Activated CD8-positive, alpha-beta memory T cell treated with anti-CD3 and anti-CD28 coated beads, Interleukin-2, amount 50 U/mL, for 1 hour (primary cell): Measurements from ENCODE around the gene PCDHGB5.
"Not testable (repeated sequence)": the region's sequence is repeated elsewhere in the genome, so short reads cannot be mapped to it uniquely, and the experiment has no call there.

ENCODE experiments used
- DNase-seq: peaks from one replicate; pipeline ENCODE4 v3.0.0-alpha.2; 2020; ENCODE audit errors: extremely low read depth

Gene PCDHGB5

DNA sequence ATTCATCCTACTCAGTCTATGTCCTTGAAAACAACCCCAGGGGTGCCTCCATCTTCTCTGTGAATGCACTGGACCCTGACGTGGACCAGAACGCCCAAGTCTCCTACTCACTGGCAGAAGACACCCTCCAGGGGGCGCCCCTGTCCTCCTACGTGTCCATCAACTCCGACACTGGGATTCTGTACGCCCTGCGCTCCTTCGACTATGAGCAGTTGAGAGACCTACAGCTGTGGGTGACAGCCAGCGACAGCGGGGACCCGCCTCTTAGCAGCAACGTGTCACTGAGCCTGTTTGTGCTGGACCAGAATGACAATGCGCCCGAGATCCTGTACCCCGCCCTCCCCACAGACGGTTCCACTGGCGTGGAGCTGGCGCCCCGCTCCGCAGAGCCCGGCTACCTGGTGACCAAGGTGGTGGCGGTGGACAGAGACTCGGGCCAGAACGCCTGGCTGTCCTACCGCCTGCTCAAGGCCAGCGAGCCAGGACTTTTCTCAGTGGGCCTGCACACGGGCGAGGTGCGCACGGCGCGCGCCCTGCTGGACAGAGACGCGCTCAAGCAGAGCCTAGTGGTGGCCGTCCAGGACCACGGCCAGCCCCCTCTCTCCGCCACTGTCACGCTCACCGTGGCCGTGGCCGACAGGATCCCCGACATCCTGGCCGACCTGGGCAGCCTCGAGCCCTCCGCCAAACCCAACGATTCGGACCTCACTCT, 22.1 kb upstream of the PCDHGB5 start:
- DNase-seq: not testable (repeated sequence)

DNA sequence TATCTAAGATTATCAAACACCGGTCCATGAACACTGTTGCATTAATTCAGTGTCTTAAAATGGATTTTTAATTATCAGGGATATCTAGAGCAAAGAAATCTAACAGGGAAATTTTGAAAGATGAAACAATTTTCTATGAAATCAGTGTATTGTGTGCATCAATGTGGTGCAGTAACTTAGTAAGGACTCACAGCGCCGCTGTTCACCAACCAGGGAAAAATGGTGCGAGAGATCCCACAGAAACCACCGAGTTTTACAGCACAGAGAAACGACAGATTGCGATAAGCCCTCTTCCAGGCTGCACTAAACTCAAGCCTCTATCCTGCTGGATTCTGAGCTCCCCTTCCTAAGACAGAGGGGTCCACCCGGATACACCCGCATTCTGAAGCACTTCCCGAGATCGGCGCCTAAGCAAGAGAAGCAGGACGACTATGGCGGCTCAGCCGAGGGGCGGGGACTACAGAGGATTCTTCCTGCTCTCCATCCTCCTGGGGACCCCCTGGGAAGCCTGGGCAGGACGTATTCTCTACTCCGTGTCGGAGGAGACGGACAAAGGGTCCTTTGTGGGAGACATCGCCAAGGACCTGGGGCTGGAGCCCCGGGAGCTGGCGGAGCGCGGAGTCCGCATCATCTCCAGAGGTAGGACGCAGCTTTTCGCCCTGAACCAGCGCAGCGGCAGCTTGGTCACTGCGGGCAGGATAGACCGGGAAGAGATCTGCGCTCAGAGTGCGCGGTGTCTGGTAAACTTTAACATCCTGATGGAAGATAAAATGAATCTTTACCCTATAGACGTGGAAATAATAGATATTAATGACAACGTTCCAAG, 15.1 kb upstream of the PCDHGB5 start, which contains the start of gene PCDHGA7:
PCDHGA7 (plus strand) TSS at position 274 of the 826 bp plus-strand sequence; CDS start at position 432, 158 bp downstream.
- no peak for DNase-seq

DNA sequence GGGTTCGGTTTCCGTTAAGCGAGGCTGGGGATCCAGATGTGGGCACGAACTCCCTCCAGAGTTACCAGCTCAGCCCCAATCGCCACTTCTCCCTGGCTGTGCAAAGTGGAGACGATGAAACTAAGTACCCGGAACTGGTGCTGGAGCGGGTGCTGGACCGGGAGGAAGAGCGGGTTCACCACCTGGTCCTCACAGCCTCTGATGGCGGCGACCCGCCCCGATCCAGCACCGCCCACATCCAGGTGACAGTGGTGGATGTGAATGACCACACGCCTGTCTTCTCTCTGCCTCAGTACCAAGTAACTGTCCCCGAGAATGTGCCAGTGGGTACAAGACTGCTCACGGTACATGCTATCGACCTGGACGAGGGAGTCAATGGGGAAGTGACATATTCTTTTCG, 14.4 kb upstream of the PCDHGB5 start:
- DNase-seq: no peak

DNA sequence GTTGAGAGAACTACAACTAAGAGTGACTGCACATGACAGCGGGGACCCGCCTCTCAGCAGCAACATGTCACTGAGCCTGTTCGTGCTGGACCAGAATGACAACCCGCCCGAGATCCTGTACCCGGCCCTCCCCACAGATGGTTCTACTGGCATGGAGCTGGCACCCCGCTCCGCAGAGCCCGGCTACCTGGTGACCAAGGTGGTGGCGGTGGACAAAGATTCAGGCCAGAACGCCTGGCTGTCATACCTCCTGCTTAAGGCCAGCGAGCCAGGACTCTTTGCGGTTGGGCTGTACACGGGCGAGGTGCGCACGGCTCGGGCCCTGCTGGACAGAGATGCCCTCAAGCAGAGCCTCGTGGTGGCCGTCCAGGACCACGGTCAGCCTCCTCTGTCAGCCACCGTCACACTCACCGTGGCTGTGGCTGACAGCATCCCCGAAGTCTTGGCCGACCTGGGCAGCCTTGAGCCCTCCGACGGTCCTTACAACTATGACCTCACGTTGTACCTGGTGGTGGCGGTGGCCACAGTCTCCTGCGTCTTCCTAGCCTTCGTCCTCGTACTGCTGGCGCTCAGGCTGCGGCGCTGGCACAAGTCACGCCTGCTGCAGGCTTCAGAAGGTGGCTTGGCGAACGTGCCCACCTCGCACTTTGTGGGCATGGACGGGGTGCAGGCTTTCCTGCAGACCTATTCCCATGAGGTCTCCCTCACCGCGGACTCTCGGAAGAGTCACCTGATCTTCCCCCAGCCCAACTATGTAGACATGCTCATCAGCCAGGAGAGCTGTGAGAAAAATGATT, 13.1 kb upstream of the PCDHGB5 start:
- no peak for DNase-seq

DNA sequence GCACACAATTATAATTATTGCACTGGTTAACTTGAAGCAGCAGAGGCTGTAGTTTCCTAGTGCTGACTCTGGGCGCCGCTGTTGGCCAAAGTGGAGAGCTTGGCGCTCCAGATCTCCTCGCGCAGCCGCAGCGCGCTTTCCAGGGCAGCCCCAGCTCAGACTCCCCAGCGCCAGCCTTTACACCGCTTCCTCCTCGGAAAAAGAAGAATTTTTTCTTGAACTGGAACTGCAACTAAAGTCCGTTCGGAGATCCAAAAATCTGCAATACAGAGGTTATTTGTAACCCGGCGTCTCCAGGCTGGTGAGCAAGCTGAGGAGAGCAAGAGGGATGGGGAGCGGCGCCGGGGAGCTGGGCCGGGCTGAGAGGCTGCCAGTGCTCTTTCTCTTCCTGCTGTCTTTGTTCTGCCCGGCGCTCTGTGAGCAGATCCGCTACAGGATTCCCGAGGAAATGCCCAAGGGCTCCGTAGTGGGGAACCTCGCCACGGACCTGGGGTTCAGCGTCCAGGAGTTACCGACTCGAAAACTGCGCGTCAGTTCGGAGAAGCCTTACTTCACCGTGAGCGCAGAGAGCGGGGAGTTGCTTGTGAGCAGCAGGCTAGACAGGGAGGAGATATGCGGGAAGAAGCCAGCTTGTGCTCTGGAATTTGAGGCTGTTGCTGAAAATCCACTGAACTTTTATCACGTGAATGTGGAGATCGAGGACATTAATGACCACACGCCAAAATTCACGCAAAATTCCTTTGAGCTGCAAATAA, 10.0 kb upstream of the PCDHGB5 start, which contains the start of gene PCDHGB4:
PCDHGB4 (plus strand) TSS at position 142 of the 755 bp plus-strand sequence; CDS start at position 329, 187 bp downstream.
- not testable (repeated sequence) for DNase-seq

DNA sequence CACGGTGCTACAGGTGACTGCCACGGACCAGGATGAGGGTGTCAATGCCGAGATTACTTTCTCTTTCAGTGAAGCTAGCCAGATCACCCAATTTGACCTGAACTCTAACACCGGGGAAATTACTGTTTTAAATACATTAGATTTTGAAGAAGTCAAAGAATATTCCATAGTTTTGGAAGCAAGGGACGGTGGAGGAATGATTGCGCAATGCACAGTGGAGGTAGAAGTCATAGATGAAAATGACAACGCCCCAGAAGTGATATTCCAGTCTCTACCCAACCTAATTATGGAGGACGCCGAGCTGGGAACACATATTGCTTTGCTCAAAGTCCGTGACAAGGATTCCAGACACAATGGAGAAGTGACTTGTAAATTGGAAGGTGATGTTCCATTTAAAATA, 9.1 kb upstream of the PCDHGB5 start:
- no peak for DNase-seq

DNA sequence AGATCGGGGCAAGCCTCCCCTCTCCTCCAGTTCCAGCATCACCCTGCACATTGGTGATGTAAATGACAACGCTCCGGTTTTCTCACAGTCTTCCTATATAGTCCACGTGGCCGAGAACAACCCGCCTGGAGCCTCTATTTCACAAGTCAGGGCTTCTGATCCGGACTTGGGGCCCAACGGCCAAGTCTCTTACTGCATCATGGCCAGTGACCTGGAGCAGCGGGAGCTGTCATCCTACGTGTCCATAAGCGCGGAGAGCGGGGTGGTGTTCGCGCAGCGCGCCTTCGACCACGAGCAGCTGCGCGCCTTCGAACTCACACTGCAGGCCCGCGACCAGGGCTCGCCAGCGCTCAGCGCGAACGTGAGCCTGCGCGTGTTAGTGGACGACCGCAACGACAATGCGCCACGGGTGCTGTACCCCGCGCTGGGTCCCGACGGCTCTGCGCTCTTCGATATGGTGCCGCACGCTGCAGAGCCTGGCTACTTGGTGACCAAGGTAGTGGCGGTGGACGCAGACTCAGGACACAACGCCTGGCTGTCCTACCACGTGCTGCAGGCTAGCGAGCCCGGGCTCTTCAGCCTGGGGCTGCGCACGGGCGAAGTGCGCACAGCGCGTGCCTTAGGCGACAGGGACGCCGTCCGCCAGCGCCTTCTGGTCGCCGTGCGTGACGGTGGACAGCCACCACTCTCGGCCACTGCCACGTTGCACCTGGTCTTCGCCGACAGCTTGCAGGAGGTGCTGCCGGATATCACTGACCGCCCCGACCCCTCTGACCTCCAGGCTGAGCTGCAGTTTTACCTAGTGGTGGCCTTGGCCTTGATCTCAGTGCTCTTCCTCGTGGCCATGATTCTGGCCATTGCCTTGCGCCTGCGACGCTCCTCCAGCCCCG, 8.3 kb upstream of the PCDHGB5 start:
- DNase-seq: no peak

DNA sequence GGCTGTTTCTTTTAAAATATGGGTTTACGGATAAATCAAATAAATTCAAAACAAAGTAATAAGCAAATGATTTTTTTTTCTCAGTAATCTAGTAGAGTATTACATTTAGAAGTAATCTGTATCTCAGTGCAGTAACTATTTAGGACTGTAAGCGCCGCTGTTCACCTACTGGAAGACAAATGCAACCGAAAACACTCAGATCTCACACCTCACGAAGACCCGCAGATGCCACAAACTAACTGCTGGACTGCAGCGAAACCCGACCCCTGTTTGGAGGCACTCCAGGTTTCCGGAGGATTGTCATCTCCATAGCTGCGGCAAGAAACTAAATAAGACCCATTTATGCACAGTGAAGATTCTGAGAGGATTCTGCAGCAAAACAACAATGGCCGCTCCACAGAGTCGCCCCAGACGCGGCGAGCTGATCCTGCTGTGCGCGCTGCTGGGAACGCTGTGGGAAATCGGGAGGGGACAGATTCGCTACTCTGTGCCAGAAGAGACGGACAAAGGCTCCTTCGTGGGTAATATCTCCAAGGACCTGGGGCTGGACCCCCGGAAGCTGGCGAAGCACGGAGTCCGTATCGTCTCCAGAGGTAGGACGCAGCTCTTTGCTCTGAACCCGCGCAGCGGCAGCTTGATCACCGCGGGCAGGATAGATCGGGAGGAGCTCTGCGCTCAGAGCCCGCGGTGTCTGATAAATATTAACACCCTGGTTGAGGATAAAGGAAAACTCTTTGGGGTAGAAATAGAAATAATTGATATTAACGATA, 5.1 kb upstream of the PCDHGB5 start, which contains the start of gene PCDHGA8:
PCDHGA8 (plus strand) TSS at position 205 of the 770 bp plus-strand sequence; CDS start at position 386, 181 bp downstream.
- no peak for DNase-seq

DNA sequence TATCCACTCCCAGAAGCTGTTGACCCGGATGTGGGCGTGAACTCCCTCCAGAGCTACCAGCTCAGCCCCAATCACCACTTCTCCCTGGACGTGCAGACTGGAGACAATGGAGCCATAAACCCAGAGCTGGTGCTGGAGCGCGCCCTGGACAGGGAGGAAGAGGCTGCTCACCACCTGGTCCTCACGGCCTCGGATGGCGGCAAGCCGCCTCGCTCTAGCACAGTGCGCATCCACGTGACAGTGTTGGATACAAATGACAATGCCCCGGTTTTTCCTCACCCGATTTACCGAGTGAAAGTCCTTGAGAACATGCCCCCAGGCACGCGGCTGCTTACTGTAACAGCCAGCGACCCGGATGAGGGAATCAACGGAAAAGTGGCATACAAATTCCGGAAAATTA, 4.5 kb upstream of the PCDHGB5 start:
- DNase-seq: no peak

DNA sequence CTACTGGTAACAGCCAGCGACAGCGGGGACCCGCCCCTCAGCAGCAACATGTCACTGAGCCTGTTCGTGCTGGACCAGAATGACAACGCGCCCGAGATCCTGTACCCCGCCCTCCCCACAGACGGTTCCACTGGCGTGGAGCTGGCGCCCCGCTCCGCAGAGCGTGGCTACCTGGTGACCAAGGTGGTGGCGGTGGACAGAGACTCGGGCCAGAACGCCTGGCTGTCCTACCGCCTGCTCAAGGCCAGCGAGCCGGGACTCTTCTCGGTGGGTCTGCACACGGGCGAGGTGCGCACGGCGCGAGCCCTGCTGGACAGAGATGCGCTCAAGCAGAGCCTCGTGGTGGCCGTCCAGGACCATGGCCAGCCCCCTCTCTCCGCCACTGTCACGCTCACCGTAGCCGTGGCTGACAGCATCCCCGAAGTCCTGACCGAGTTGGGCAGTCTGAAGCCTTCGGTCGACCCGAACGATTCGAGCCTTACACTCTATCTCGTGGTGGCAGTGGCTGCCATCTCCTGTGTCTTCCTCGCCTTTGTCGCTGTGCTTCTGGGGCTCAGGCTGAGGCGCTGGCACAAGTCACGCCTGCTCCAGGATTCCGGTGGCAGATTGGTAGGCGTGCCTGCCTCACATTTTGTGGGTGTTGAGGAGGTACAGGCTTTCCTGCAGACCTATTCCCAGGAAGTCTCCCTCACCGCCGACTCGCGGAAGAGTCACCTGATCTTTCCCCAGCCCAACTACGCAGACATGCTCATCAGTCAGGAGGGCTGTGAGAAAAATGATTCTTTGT, 3.2 kb upstream of the PCDHGB5 start:
- DNase-seq: not testable (repeated sequence)

DNA sequence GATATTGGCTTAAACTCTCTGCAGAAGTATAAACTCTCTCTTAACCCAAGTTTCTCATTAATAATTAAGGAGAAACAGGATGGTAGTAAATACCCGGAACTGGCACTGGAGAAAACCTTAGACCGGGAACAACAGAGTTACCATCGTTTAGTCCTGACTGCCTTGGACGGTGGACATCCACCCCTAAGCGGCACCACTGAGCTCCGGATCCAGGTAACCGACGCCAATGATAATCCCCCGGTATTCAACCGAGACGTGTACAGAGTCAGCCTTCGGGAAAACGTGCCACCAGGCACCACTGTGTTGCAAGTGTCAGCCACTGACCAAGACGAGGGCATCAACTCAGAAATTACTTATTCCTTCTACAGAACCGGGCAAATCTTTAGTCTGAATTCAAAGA, 861 bp downstream of the PCDHGB5 start:
- DNase-seq: no peak

DNA sequence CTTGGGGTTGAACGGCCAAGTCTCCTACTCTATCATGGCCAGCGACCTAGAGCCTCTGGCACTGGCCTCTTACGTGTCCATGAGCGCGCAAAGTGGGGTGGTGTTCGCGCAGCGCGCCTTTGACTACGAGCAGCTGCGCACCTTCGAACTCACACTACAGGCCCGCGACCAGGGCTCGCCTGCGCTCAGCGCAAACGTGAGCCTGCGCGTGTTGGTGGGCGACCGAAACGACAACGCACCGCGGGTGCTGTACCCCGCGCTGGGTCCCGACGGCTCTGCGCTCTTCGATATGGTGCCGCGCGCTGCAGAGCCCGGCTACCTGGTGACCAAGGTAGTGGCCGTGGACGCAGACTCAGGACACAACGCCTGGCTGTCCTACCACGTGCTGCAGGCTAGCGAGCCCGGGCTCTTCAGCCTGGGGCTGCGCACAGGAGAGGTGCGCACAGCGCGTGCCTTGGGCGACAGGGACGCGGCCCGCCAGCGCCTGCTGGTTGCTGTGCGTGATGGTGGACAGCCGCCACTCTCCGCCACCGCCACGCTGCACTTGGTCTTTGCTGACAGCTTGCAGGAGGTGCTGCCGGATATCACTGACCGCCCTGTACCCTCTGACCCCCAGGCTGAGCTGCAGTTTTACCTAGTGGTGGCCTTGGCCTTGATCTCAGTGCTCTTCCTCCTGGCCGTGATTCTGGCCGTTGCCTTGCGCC, 2.0 kb downstream of the PCDHGB5 start:
- DNase-seq: no peak

DNA sequence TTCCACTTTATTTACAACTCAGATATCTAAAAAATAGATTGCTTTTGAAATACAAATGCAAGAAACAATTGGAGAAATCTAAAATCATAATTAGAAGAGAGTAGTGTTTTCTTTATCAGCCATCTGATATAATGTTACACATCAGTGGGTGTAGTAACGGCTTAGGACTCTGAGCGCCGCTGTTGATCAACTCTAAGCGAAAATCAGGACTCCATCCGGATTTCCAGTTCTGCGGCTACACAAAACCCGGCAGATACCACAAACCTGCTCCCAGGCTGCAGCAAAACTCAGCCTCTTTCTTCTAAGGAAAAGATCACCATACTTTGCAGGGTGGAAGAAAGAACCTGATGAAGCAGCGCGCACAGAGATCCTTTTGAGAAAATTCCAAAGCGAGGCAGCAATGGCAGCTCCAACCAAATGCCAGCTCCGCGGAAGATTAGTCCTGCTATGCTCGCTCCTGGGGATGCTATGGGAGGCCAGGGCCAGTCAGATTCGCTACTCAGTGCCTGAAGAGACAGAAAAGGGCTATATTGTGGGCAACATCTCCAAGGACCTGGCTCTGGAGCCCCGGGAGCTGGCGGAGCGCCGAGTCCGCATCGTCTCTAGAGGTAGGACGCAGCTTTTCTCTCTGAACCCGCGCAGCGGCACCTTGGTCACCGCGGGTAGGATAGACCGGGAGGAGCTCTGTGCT, 5.0 kb downstream of the PCDHGB5 start, which contains the start of gene PCDHGA9:
PCDHGA9 (plus strand) TSS at position 226 of the 691 bp plus-strand sequence; CDS start at position 401, 175 bp downstream.
- DNase-seq: no peak

DNA sequence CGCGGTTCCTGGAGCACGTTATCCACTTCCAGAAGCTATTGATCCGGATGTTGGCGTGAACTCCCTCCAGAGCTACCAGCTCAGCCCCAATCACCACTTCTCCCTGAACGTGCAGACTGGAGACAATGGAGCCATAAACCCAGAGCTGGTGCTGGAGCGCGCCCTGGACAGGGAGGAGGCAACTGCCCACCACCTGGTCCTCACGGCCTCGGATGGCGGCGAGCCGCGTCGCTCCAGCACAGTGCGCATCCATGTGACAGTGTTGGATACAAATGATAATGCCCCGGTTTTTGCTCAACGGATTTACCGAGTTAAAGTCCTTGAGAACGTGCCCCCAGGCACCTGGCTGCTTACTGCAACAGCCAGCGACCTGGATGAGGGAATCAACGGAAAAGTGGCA, 5.6 kb downstream of the PCDHGB5 start:
- DNase-seq: no peak

DNA sequence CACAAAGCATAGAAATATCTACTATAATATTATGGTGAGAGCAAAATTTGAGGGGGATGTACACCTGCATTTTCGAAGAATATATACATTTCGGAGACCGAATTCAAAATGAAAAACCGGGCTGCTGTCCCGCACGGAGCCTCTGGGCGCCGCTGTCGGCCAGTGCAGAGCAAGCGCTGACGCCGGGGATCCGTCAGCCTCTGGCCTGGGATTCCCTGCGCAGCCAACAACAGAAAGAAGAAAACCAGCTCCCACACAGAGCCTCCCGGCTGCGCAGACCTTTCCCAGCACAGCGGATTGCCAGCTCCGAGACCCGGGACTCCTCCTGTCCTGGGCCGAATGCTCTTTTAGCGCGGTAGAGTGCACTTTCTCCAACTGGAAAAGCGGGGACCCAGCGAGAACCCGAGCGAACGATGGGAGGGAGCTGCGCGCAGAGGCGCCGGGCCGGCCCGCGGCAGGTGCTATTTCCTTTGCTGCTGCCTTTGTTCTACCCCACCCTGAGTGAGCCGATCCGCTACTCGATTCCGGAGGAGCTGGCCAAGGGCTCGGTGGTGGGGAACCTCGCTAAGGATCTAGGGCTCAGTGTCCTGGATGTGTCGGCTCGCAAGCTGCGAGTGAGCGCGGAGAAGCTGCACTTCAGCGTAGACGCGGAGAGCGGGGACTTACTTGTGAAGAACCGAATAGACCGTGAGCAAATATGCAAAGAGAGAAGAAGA, 10.2 kb downstream of the PCDHGB5 start, which contains the start of gene PCDHGB6:
PCDHGB6 (plus strand) TSS at position 232 of the 716 bp plus-strand sequence; CDS start at position 414, 182 bp downstream.
- not testable (repeated sequence) for DNase-seq

DNA sequence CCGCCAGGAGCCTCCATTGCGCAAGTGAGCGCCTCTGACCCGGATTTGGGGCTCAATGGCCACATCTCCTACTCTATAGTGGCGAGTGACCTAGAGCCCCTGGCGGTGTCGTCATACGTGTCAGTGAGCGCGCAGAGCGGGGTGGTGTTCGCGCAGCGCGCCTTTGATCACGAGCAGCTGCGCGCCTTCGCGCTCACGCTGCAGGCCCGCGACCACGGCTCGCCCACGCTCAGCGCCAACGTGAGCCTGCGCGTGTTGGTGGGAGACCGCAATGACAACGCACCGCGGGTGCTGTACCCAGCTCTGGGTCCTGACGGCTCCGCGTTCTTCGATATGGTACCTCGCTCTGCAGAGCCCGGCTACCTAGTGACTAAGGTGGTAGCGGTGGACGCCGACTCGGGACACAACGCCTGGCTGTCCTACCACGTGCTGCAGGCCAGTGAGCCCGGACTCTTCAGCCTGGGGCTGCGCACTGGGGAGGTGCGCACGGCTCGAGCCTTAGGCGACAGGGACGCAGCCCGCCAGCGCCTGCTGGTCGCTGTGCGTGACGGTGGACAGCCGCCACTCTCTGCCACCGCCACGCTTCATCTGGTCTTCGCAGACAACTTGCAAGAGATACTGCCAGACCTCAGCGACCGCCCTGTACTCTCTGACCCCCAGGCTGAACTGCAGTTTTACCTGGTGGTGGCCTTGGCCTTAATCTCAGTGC, 12.0 kb downstream of the PCDHGB5 start:
- no peak for DNase-seq
